ENCODE measurements around the gene ZNF827. TPM values are rescaled to one million over a fixed set of nuclear protein-coding genes. Genes with fewer than 3 reads are reported as not detected.

ZNF827 gene
- polyA plus RNA-seq, 12 donors: 13.0 to 73.9 (median 20.0) TPM

GRCh38 chr4:145719752-145720624 lies 218.6 kb downstream of the ZNF827 start:
- no peak for DNase-seq

- DNase-seq: no peak
These were observed 221.9 kb downstream of the ZNF827 start for GRCh38 chr4:145716661-145717200.

- DNase-seq: no peak
These were observed 222.4 kb downstream of the ZNF827 start for GRCh38 chr4:145716200-145716599.

- no peak for DNase-seq
These were observed 228.8 kb downstream of the ZNF827 start for GRCh38 chr4:145709843-145710242.

GRCh38 chr4:145709336-145709735 lies 229.3 kb downstream of the ZNF827 start:
- DNase-seq: no peak

Other genes with a start within 250 kb of the ZNF827 start
- gene LSM6, start 236.9 kb upstream of the ZNF827 start, polyA plus RNA-seq (ENCODE audit: insufficient read length in 12 of 12): 10 to 100 TPM in 11 of 12 donors, not detected in 1; 31.3 to 49.1 (median 39.4) TPM

All from muscle of arm (tissue), 12 donors.